Left forelimb (tissue), 1 donor: ENCODE results near the gene IQSEC3.
A peak's percentile ranks its signal among the peaks of the same experiment; 100 is the strongest.

Experiments used
- DNase-seq: peaks from one replicate; pipeline ENCODE4 v3.0.0-alpha.2; 2018; ENCODE audit warnings: low spot score

Gene IQSEC3

GRCh38 chr12:80681-81190 lies 14.2 kb downstream of the IQSEC3 start:
- DNase-seq, result no peak

GRCh38 chr12:82740-83139 lies 16.2 kb downstream of the IQSEC3 start:
- no peak for DNase-seq

- DNase-seq, result no peak
Observed at GRCh38 chr12:84056-84455, 17.5 kb downstream of the IQSEC3 start.

GRCh38 chr12:85191-85666 lies 18.7 kb downstream of the IQSEC3 start:
- DNase-seq, result no peak

- DNase-seq, result no peak
Observed at GRCh38 chr12:87315-87714, 20.7 kb downstream of the IQSEC3 start.

DNA sequence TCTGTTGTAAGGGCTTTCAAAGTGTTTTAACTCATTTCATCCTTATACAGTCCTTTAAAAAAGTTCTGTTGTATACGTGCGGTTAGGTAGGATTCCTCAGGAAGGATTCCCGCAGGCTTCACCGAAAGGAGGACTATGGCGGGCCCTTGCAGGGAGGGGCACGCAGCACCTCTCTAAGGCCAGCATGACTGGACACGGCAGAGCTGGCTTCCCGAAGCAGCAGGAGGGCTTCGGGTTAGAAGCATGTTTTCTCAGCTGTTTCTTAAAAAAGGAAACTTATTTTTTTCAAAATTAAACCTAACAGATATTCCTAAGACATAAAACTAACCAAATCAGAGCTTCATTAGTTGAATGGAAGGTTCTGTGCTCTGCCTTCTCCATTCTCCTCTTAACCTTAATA lies 21.3 kb downstream of the IQSEC3 start:
- peak; percentile 9 for DNase-seq

DNA sequence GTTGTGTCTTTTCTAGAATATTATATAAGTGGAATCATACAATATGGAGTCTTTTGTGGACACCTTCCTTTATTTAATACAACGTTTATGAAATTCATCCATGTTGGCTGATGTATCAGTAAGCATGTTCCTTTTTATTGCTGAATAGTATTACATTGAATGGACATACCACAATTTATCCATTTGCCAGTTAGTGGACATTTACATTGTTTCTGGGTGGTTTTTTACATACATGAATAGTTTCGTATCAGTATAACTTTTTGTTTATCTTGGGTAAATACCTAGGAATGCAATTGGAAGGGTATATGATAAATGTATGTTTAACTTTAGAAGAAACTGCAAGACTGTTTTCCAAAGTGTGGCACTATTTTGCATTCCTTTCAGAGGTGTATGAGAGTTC lies 23.1 kb downstream of the IQSEC3 start:
- DNase-seq, result no peak

GRCh38 chr12:91213-91612 lies 24.6 kb downstream of the IQSEC3 start:
- peak; percentile 38 for DNase-seq

DNA sequence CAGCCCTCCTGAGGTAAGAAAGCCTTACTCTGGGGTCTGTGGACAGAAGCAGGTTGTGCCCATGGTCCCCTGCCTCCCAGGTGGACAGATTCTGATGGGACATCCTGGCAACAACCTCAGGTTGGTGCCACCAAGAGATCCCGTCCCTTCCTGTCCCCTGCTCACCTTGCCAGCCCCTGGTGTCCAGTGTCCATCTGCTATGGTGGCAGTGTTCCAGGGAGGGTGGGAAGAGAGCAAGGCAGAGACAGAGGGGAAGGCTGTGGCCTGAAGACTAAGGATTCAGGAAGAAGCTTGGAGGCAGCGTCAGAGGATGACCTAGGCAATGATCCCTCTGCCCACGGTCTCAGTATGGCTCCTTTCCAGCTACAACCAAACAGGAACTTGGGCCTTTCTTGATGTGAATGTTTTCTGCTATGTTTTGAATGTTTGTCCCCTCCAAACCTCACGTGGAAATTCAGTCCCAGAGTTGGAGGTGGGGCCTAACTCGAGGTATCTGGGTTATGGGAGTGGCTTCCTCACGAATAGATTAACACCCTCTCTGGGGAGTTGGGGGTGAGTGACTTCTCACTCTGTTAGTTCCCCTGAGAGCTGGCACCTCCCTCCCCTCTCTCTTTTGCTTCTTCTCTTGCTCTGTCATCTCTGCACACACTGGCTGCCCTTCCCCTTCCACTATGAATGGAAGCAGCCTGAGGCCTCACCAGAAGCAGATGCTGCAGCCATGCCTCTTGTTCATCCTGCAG lies 26.9 kb downstream of the IQSEC3 start:
- DNase-seq, result peak; percentile 26

DNA sequence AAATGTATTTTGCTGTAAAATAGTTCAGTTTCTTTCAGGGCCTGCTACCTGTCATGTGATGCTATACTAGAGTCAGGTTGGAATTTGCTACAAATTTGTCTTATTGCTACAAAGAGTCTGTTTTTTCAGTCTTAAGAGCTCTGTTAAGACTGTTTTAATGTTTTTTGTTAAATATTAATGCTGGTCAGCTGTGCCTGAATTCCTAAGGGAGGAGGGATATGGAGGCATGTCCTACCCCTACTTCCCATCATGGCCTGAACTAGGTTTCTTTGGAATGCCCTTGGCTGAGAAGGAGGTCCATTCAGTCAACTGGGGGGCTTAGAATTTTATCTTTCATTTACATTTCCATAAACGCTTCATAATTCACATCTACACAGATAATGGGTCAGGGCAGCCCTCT lies 30.0 kb downstream of the IQSEC3 start:
- DNase-seq, result no peak

GRCh38 chr12:98924-99352 lies 32.4 kb downstream of the IQSEC3 start:
- no peak for DNase-seq

GRCh38 chr12:99605-100004 lies 33.0 kb downstream of the IQSEC3 start:
- DNase-seq, result no peak

DNA sequence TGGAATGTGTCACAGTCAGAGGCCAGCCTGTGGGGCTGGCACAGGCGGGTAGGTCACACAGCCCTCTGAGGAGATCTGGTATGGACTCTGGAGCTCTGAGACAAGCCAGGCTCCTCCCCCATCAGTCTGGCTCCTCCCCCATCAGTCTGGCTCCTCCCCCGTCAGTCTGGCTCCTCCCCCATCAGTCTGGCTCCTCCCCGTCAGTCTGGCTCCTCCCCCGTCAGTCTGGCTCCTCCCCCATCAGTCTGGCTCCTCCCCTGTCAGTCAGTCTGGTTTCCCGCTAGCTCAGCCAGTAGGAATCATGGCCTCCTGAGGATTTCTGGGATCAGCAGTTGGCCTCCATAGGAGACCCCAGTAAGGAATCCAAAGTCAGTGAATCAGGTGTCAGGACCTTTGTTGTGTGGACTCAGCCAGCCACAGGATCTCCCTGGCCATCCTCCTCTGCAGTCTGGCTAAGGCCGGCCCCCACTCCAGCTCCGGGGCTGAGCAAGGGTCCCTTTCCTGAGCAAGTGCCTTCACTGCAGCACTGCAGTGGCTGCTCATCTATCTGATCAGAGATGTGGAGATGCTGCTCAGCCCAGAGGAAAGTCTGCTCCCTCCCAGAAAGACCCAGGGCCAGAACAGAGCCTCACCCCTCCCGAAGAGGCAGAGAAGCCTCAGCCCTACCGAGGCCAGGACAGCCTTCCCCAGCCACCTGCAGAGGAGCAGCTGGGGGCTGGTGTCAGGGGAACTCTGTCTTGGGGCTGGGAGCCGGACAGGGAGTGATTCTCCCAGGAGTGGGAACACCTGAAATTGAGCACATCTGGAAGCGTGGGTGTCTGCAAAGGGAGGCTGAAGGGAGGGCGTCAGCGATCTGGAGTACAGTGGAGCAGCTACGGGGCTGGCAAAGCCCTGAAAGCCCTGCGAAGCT lies 35.7 kb downstream of the IQSEC3 start:
- DNase-seq, result no peak

GRCh38 chr12:102879-103168 lies 36.3 kb downstream of the IQSEC3 start:
- no peak for DNase-seq

DNA sequence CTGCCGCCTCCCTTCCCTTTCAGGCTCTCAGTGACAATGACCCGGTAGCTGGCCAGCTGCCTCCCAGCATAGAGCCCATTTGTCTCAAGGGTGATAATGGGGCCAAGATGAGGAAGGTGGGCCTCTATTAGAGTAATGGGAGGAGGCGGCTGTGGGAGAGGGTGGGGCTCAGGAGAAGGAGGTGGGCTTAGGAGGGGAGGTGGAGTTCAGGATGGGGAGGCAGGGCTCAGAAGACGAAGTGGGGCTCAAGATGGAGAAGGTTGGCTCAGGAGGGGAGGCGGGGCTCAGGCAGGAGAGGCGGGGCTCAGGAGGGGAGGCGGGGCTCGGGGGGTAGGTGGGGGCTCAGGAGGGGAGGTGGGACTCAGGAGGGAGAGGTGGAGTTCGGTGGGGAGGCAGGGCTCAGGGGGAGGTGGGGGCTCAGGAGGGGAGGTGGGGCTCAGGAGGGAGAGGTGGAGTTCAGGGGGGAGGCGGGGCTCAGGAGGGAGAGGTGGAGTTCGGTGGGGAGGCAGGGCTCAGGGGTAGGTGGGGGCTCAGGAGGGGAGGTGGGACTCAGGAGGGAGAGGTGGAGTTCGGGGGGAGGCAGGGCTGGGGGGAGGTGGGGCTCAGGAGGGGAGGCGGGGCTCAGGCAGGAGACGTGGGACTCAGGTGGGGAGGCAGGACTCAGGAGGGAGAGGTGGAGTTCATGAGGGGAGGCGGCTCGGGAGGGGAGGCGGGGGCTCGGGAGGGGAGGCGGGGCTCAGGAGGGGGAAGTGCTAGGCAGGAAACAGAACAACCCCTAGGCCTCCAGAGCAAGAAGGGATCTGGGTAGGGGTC lies 36.8 kb downstream of the IQSEC3 start:
- no peak for DNase-seq

DNA sequence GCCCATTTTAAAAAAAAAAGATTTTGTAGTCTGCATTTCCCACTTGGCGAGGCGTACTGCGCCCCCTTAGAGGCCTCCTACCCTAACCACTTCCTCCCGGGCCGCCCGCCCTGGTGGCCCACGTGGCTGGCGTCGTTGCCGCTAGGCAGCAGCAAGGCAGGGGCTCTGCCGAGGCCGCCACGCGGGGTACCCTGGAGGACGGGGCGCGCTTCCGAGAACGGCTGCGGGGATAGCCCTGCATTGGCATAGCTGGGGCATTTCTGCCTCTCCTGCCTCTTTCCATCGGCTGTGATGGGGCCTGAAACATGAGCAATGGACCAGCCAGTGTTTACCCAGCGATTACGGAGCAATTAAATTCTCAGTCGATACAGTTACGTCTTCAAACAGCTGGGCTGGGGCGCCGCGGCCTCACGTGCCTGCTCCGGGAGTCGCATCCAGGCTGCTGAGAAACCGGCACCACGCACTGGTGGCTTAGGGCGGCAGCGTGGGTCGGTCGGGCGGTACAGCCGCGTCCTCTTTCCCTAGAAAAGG lies 38.0 kb downstream of the IQSEC3 start:
- no peak for DNase-seq

DNA sequence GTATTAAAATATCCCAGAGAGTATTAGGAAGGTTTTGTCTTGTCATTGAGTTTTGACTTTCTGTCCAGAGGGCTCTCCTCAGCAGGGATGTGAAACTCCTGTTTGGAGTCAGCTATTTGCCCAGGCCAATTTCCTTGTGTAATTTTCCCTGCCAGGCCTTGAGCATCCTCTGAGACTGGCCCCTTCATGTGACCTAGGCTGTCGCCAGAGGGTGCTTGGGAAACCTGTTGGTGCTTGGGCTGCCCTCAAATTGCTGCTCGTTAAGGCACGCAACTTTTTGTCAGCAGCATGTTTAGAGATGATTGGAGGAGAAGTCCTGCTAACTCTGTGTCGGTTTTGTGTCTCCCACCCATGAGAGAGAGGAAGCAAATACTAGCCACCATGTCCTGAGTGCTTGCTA lies 39.1 kb downstream of the IQSEC3 start:
- DNase-seq, result no peak

- DNase-seq, result no peak
Observed at GRCh38 chr12:106118-106591, 39.6 kb downstream of the IQSEC3 start.

- DNase-seq, result no peak
Observed at GRCh38 chr12:108594-108993, 42.0 kb downstream of the IQSEC3 start.

DNA sequence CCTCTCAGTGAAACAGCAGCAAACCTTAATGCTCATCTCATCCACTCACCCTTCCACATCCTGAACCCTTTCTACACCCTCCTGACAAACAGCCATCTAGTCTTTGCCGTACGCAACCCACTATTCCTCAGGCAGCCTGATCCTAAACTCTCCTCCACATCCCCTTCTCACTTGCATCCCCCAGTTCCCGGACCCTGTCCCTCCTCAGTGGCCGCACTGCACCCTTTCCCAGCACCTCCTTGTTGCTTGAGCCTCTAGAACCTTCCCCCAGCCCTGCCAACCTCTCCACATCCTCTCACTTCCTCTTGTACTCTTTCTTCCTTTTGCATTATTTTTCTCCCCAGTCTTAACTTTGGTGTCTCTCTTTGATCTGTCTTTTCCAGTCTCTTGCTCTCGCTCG lies 42.9 kb downstream of the IQSEC3 start:
- no peak for DNase-seq

DNA sequence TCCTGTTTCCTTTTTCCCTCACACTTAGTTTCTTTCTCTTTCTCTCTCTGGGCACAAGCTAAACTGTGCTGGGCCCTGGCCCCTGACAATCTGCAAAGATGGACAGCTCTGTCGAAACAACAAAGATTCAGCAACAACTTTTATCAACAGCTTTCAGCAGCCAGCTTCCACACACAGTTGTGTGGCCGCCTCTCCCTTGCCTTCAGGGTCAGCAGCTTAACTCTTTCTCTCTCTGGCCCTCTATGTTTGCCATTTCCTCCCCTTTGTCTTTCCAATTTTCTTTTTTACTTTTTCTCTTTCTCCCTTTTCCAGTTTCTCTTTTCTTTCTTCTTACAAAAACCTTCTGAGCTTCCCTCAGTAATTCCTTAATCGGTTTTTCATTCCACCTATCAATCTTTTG lies 43.3 kb downstream of the IQSEC3 start:
- DNase-seq, result no peak
